ENCODE results near the gene STRC.
"Not testable (repeated sequence)": the region's sequence is repeated elsewhere in the genome, so short reads cannot be mapped to it uniquely, and the experiment has no call there.

Gene STRC

DNA sequence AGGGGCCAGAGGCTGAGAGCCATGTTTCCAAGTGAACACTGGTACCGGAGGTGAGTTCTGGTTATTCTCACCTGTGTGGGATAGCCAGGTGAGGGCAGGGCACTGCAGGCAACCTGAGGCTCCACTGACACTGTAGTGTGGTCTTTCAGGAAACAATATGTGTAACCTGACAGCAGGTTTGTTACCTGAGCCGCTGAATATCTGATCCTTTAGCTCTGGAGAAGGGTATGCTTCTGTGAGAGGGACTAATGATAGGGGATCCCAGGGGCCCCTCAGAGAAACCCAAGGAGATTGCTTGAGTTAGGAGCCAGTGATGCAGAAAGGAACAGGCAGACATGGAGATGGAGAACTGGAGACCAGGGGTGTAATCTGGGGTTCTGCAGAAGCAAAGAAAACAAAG is at the start of gene STRC:
Gene STRC (minus strand): TSS at position 101 of the 400 bp plus-strand sequence. CDS start 78 bp downstream, at position 23.
- H3K4me3 ChIP-seq (ENCODE audit: low read depth in 1 of 2, low read length in 2 of 2); H3K9ac ChIP-seq (ENCODE audit: low read depth in 1 of 2, low read length in 2 of 2); H3K9me3 ChIP-seq (ENCODE audit: control insufficient read depth in 1 of 2, low read length in 2 of 2); H3K36me3 ChIP-seq (ENCODE audit: control insufficient read depth in 1 of 2, insufficient read depth in 2 of 2, low read length in 2 of 2); H3K27me3 ChIP-seq (ENCODE audit: control insufficient read depth in 1 of 2, insufficient read depth in 2 of 2, low read length in 2 of 2); H3K4me1 ChIP-seq (ENCODE audit: control insufficient read depth in 1 of 2, insufficient read depth in 2 of 2, low read length in 2 of 2); H3K27ac ChIP-seq (ENCODE audit: low read depth, low read length): not testable (repeated sequence)

DNA sequence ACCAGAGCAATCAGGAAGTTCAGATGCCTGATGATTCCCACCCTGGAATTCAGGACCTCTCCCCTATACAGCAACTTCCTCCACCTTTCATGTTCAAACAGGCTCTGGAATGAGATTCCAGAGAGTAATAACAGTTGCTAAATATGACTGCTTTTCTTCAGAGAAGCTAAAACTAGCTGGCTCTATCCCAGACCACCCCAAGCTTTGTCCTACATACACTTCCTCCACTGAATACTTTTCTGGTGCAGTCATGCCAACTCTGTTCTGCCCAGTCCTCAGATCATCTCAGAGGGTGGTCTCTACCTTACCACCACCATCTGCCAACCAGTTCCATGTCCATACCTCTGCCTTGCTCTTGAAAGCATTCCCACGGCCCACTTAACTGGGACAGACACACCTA is 47.6 kb upstream of the STRC start:
- not testable (repeated sequence) for H3K9me3 ChIP-seq (ENCODE audit: control insufficient read depth in 1 of 2, low read length in 2 of 2); H3K4me3 ChIP-seq (ENCODE audit: low read depth in 1 of 2, low read length in 2 of 2); H3K27ac ChIP-seq (ENCODE audit: low read depth, low read length); H3K36me3 ChIP-seq (ENCODE audit: control insufficient read depth in 1 of 2, insufficient read depth in 2 of 2, low read length in 2 of 2); H3K4me1 ChIP-seq (ENCODE audit: control insufficient read depth in 1 of 2, insufficient read depth in 2 of 2, low read length in 2 of 2); H3K9ac ChIP-seq (ENCODE audit: low read depth in 1 of 2, low read length in 2 of 2); H3K27me3 ChIP-seq (ENCODE audit: control insufficient read depth in 1 of 2, insufficient read depth in 2 of 2, low read length in 2 of 2)

DNA sequence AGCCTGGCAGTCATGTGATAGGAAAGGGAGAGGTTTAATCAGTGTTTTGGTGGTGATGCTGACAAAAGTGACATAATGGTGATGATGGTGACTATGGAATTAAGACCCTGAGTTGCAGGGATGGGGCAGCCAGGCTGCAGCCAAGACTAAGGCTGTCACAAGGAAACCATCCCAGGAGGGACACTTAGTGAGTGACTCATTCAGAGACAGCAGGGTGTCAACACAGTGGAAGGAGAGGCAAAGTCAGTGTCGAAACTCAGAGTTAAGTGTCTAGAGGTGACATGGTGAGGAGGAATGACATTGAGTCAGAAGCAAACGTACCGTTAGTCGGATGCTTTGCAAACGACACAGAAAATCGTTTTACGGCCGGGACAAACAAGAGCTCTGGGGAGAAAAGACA is 44.7 kb upstream of the STRC start:
- not testable (repeated sequence) for H3K4me1 ChIP-seq (ENCODE audit: control insufficient read depth in 1 of 2, insufficient read depth in 2 of 2, low read length in 2 of 2); H3K27ac ChIP-seq (ENCODE audit: low read depth, low read length); H3K27me3 ChIP-seq (ENCODE audit: control insufficient read depth in 1 of 2, insufficient read depth in 2 of 2, low read length in 2 of 2); H3K4me3 ChIP-seq (ENCODE audit: low read depth in 1 of 2, low read length in 2 of 2); H3K9me3 ChIP-seq (ENCODE audit: control insufficient read depth in 1 of 2, low read length in 2 of 2); H3K36me3 ChIP-seq (ENCODE audit: control insufficient read depth in 1 of 2, insufficient read depth in 2 of 2, low read length in 2 of 2); H3K9ac ChIP-seq (ENCODE audit: low read depth in 1 of 2, low read length in 2 of 2)

DNA sequence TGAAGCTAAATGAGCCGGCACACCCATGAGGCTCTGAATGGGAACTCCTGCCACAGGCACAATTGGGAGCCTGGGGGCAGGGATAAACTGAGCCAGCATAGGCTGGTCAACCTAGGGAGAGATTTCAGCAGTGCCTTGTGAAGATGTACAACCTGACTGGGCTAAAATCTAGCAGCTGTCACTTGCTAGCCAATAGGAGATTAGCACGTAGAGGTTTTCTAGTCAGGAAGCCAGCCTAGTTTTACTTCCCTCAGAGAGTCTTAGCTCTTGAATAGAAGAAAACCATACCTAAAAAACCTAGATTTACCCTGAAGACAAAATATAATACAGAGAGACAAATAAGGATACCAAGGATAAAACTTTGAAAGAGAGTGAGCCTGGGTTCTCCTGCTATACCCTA is 43.7 kb upstream of the STRC start:
- H3K27me3 ChIP-seq (ENCODE audit: control insufficient read depth in 1 of 2, insufficient read depth in 2 of 2, low read length in 2 of 2); H3K4me1 ChIP-seq (ENCODE audit: control insufficient read depth in 1 of 2, insufficient read depth in 2 of 2, low read length in 2 of 2); H3K4me3 ChIP-seq (ENCODE audit: low read depth in 1 of 2, low read length in 2 of 2); H3K9ac ChIP-seq (ENCODE audit: low read depth in 1 of 2, low read length in 2 of 2); H3K9me3 ChIP-seq (ENCODE audit: control insufficient read depth in 1 of 2, low read length in 2 of 2); H3K27ac ChIP-seq (ENCODE audit: low read depth, low read length); H3K36me3 ChIP-seq (ENCODE audit: control insufficient read depth in 1 of 2, insufficient read depth in 2 of 2, low read length in 2 of 2): not testable (repeated sequence)

DNA sequence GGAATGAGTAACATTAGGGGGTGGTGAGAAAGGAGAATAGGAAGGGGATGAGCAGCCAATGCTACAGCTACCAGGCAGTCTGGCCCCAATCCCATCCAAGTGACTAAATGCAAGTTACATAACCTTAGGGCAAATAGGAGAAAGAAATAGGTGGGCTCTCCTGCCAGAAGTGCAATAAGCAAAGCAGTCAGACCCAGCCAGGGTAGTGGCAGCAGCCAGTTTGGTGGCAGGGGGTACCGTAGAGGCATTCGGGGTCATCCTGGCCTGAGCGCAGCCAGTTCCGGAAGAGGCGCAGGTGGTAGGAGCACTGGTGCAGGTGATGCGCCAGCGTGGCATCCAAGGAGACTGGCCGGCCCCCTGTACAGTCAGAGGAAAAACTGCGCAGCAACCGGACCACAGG is 41.1 kb upstream of the STRC start:
- H3K9me3 ChIP-seq (ENCODE audit: control insufficient read depth in 1 of 2, low read length in 2 of 2); H3K27ac ChIP-seq (ENCODE audit: low read depth, low read length); H3K36me3 ChIP-seq (ENCODE audit: control insufficient read depth in 1 of 2, insufficient read depth in 2 of 2, low read length in 2 of 2); H3K9ac ChIP-seq (ENCODE audit: low read depth in 1 of 2, low read length in 2 of 2); H3K27me3 ChIP-seq (ENCODE audit: control insufficient read depth in 1 of 2, insufficient read depth in 2 of 2, low read length in 2 of 2); H3K4me3 ChIP-seq (ENCODE audit: low read depth in 1 of 2, low read length in 2 of 2); H3K4me1 ChIP-seq (ENCODE audit: control insufficient read depth in 1 of 2, insufficient read depth in 2 of 2, low read length in 2 of 2): not testable (repeated sequence)

DNA sequence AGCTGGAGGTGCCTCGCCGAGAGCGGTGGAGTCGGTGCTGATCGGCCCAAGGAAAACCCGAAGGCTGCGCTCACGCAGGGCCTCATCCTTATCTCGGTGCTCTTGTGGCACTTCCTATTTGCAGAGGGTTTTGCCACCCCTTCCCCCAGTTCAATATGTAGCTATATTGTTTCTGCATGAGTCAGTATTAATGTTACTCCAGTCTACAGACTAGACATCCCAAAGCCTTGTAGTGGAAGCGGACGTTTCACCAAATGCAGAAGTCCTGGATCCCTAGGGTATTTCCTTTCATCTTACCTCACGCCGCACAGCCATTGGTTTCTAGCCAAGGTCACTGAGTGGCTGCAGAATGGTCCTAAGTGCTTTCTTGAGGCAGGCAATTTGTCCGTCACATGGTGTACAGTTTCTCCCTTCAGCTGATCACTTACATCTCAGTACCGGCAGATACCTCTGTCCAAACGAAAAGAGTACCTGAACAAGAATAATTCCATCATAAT is 30.9 kb upstream of the STRC start:
- not testable (repeated sequence) for H3K27ac ChIP-seq (ENCODE audit: low read depth, low read length); H3K9ac ChIP-seq (ENCODE audit: low read depth in 1 of 2, low read length in 2 of 2); H3K27me3 ChIP-seq (ENCODE audit: control insufficient read depth in 1 of 2, insufficient read depth in 2 of 2, low read length in 2 of 2); H3K36me3 ChIP-seq (ENCODE audit: control insufficient read depth in 1 of 2, insufficient read depth in 2 of 2, low read length in 2 of 2); H3K4me3 ChIP-seq (ENCODE audit: low read depth in 1 of 2, low read length in 2 of 2); H3K4me1 ChIP-seq (ENCODE audit: control insufficient read depth in 1 of 2, insufficient read depth in 2 of 2, low read length in 2 of 2); H3K9me3 ChIP-seq (ENCODE audit: control insufficient read depth in 1 of 2, low read length in 2 of 2)

DNA sequence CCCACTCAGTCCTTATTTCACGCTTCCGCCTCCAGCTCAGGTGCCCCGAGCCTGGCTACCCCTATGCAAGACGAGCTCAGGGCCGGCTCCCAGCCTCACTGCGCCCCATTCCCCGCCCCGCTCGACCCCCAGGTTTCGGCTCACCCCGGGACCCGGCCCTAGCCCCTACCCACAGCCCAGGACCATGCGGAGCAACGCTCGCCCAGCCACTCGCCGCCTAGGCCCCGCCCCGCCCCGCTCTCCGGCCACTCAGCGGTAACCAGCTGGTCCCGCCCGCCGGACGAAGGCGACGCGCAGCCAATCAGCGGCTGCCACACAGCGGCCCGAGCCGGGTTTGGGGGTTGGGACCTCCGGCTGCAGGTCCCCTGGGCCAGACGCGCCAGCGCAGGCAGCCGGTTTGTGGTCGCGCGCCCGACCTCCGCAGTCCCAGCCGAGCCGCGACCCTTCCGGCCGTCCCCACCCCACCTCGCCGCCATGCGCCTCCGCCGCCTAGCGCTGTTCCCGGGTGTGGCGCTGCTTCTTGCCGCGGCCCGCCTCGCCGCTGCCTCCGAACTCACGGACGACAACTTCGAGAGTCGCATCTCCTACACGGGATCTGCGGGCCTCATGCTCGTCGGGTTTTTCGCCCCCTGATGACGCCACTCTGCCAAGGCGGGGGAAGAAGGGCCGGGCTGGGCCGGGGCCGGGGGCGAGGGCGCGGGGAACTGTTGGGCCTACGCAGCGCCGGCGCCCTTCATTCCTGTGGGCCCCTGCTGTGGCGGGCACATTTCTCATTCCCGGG is 30.2 kb upstream of the STRC start, which contains the start of gene CATSPER2:
Gene CATSPER2 (minus strand): TSS at position 196 of the 781 bp plus-strand sequence. CDS start 783 bp downstream, outside the sequence.
- H3K4me1 ChIP-seq (ENCODE audit: control insufficient read depth in 1 of 2, insufficient read depth in 2 of 2, low read length in 2 of 2) = no peaks in the 10 kb centered on the region
- H3K27ac ChIP-seq (ENCODE audit: low read depth, low read length) = no peak within 1 kb of the TSS
- no peak within 1 kb of the TSS for H3K4me3 ChIP-seq (ENCODE audit: low read depth in 1 of 2, low read length in 2 of 2)
- H3K27me3 ChIP-seq (ENCODE audit: control insufficient read depth in 1 of 2, insufficient read depth in 2 of 2, low read length in 2 of 2) = no peaks in the 10 kb centered on the region
- peaks cover 3 to 10% of the 10 kb centered on the region in 2 donors for H3K36me3 ChIP-seq (ENCODE audit: control insufficient read depth in 1 of 2, insufficient read depth in 2 of 2, low read length in 2 of 2)
- no peaks in the 10 kb centered on the region for H3K9me3 ChIP-seq (ENCODE audit: control insufficient read depth in 1 of 2, low read length in 2 of 2)
- H3K9ac ChIP-seq (ENCODE audit: low read depth in 1 of 2, low read length in 2 of 2) = no peak within 1 kb of the TSS

DNA sequence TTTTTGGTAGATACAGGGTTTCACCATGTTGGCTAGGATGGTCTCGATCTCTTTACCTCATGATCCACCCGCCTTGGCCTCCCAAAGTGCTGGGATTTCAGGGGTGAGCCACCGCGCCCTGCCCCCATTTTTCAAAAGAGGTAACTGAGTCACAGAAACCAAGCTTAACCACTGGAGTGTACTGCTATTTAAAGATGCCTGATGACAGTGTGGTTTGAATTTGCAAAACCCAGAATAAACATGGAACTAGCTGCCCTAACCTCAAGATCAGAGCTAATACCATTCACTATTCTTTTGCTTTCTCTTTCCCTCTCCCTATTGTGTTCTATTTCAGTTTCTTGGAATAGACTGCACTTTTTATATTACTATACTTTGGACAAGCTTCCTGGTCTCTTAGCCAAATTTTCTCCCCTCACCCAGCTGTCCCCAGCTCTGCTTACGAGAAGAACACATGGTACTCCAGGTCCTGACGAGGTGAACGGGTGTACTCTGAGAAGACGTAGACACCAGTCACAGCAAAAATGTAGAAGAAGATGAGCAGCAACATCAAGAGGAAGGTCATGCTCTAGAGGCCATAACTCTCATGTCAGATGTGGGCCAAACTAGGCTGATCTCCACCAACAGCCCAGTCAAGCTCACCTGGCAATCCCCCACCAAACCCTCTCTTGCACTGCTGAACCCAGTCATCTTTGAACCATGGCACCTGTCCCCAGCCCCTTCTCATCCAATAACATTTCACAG is 20.0 kb upstream of the STRC start:
- H3K36me3 ChIP-seq (ENCODE audit: control insufficient read depth in 1 of 2, insufficient read depth in 2 of 2, low read length in 2 of 2); H3K9ac ChIP-seq (ENCODE audit: low read depth in 1 of 2, low read length in 2 of 2); H3K27me3 ChIP-seq (ENCODE audit: control insufficient read depth in 1 of 2, insufficient read depth in 2 of 2, low read length in 2 of 2); H3K27ac ChIP-seq (ENCODE audit: low read depth, low read length); H3K9me3 ChIP-seq (ENCODE audit: control insufficient read depth in 1 of 2, low read length in 2 of 2); H3K4me1 ChIP-seq (ENCODE audit: control insufficient read depth in 1 of 2, insufficient read depth in 2 of 2, low read length in 2 of 2); H3K4me3 ChIP-seq (ENCODE audit: low read depth in 1 of 2, low read length in 2 of 2): not testable (repeated sequence)

DNA sequence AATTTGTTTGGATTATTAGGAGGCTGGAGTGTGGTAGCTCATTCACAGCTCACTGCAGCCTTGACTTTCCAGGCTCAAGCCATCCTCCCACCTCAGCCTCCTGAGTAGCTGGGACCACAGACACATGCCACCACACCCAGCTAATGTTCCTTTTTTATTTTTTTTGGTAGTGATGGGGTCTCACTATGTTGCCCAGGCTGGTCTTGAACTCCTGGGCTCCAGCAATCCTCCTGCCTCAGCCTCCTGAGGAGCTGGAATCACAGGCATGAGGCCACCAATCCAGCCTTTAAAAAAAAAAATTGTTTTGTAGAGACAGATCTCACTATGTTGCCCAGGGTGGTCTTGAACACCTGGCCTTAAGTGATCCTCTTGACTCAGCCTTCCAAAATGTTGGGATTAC is 8.3 kb upstream of the STRC start:
- not testable (repeated sequence) for H3K27ac ChIP-seq (ENCODE audit: low read depth, low read length); H3K4me1 ChIP-seq (ENCODE audit: control insufficient read depth in 1 of 2, insufficient read depth in 2 of 2, low read length in 2 of 2); H3K27me3 ChIP-seq (ENCODE audit: control insufficient read depth in 1 of 2, insufficient read depth in 2 of 2, low read length in 2 of 2); H3K4me3 ChIP-seq (ENCODE audit: low read depth in 1 of 2, low read length in 2 of 2); H3K9ac ChIP-seq (ENCODE audit: low read depth in 1 of 2, low read length in 2 of 2); H3K9me3 ChIP-seq (ENCODE audit: control insufficient read depth in 1 of 2, low read length in 2 of 2); H3K36me3 ChIP-seq (ENCODE audit: control insufficient read depth in 1 of 2, insufficient read depth in 2 of 2, low read length in 2 of 2)

DNA sequence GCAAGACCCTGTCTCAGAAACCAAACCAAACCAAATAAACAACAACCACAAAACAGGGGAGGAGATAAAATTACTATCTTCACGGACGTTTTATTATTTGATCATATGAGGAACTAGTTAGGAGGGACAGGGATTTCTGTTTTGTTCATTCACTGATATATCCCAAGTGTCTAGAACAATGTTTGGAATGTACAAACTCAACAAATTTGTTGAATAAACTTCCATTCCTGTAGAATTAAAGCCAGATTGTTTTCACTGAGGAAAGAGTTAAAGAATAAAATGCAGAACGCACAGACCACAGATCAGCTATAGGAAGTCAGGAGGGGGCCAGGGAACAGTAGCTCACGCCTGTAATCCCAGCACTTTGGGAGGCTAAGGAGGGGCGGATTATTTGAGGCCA is 6.5 kb upstream of the STRC start:
- no peak overlapping the region for H3K27ac ChIP-seq (ENCODE audit: low read depth, low read length)
- H3K9ac ChIP-seq (ENCODE audit: low read depth in 1 of 2, low read length in 2 of 2) = no peak overlapping the region
- H3K27me3 ChIP-seq (ENCODE audit: control insufficient read depth in 1 of 2, insufficient read depth in 2 of 2, low read length in 2 of 2) = no peaks in the 10 kb centered on the region
- no peak overlapping the region for H3K4me3 ChIP-seq (ENCODE audit: low read depth in 1 of 2, low read length in 2 of 2)
- no peaks in the 10 kb centered on the region for H3K4me1 ChIP-seq (ENCODE audit: control insufficient read depth in 1 of 2, insufficient read depth in 2 of 2, low read length in 2 of 2)
- no peaks in the 10 kb centered on the region for H3K9me3 ChIP-seq (ENCODE audit: control insufficient read depth in 1 of 2, low read length in 2 of 2)
- H3K36me3 ChIP-seq (ENCODE audit: control insufficient read depth in 1 of 2, insufficient read depth in 2 of 2, low read length in 2 of 2) = no peaks in the 10 kb centered on the region
